Mucosa of descending colon (tissue), 3 donors: ENCODE results near the gene KRT31. TPM values are rescaled to one million over a fixed set of nuclear protein-coding genes. Genes with fewer than 3 reads are reported as not detected.

Source experiments
- ATAC-seq: fragments of 200-7000 bp; cut with Tn5 transposase; one replicate; pipeline ENCODE4 v1.9.1; 2020; ENCODE audit warnings: mild to moderate bottlenecking, moderate library complexity
- DNase-seq, 3 donors: peaks; one replicate each; pipeline ENCODE4 v3.0.0-alpha.2; 2020
- H3K36me3 ChIP-seq: fragments of 200-600 bp; one replicate; pipeline ENCODE4 v1.8.0; 2021; ENCODE audit warnings: low read depth, mild to moderate bottlenecking
- H3K4me1 ChIP-seq: fragments of 200-600 bp; one replicate; pipeline ENCODE4 v1.8.0; 2021; ENCODE audit warnings: low read depth, mild to moderate bottlenecking
- H3K4me3 ChIP-seq: fragments of 200-600 bp; one replicate; pipeline ENCODE4 v1.8.0; 2021; ENCODE audit warnings: mild to moderate bottlenecking
- H3K9me3 ChIP-seq: fragments of 200-600 bp; one replicate; pipeline ENCODE4 v1.8.0; 2021; ENCODE audit warnings: mild to moderate bottlenecking
- CTCF ChIP-seq: fragments of 200-600 bp; IDR thresholded peaks from one replicate; pipeline ENCODE4 v1.8.0; 2022; ENCODE audit warnings: antibody characterized with exemption, mild to moderate bottlenecking
- intact Hi-C, 2 donors: fragments of 100-400 bp; cut with DNase I in 1 of 2; cut with micrococcal nuclease in 1 of 2; formaldehyde crosslinking; loops; one replicate each; pipeline versions ENCODE4 v1.11.0 to v1.11.1; 2022; cut with DNase I, micrococcal nuclease
- long read RNA-seq, 2 donors: library from polyadenylated mRNA; unstranded; transcript quantifications; one replicate each; pipeline ENCODE4 v2.0.0, GENCODE V29; 2019 to 2021
- total RNA-seq, 3 donors: library from RNA; stranded (reverse); fragmentation: NEBNext Ultra II Directional in 2 of 3; extraction: Animal tissue kit (Norgen Biotek cat#: 25700) in 2 of 3; gene quantifications; one replicate each; pipeline versions ENCODE4 v1.2.1 to v1.2.4, GENCODE V29; 2021 to 2023
- donor health status: DM: no; HTN: no; CAD: no; lungs with moderate emphysema.
- donor health status: DM: no; HTN: no; CAD: no.
- donor health status: DM: no; HTN: yes; CAD: no.

KRT31 gene
- total RNA-seq: not detected
- long read RNA-seq, donor 1: 0 reads
- long read RNA-seq, donor 2: 0 reads

DNA sequence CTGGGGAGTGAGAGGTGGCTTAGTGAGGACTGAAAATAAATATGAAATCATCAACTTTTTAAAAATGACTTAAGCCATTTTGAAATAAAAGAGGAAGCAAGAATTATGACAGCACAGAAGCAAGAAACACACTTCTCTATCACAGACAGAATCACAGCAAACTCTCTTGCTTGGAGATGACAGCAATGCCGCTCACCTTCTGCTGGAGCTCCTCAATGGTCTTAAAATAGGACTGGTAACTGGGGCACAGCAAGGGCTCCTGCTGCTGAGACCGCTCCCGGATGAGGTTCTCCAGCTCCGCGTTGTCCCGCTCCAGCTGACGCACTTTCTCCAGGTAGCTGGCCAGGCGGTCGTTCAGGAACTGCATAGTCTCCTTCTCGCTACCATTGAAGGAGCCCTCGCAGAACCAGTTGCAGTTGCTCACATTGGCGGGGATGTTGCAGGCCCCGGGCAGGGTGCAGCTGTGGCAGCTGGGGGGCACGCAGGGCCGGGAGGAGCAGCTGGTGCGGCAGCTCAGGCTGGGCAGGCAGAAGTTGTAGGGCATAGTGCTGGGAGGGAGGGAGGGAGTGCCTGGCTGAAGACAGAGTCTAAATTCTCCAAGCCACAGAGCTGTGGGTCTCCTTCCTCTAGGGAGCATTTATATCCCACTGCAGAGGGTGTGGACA lies at the start of gene KRT31:
Gene KRT31 (minus strand): TSS at position 613 of the 665 bp plus-strand sequence. CDS start 69 bp downstream, at position 544.
- DNase-seq (no peak), ATAC-seq (no peak)
- Histone ChIP-seq H3K4me1 (no peaks in the 10 kb centered on the region), H3K9me3 (no peaks in the 10 kb centered on the region), H3K36me3 (no peaks in the 10 kb centered on the region), H3K4me3 (no peak within 1 kb of the TSS)
- TF ChIP-seq CTCF: no peak
- intact Hi-C loops: no loop called here

DNA sequence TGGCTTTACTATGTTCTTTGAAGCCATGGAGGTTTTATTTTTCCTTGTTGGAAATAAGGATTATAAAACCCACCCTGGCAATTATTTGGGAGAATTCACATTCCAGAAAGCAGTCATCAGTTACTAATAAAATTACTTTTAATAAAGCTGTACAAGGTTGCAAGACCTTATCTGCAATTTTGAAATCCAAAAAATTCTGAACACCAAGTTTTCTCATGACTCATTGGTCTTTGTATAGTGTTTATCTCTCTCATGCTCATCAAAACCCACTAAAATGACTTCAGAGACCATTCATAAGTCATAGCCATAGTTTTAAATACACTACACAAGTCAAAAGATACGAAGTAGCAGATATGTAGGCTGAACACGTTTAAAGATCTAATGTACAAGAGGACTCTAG lies 49.4 kb upstream of the KRT31 start:
- Histone ChIP-seq H3K4me1 (no peaks in the 10 kb centered on the region), H3K4me3 (no peak overlapping the region), H3K36me3 (no peaks in the 10 kb centered on the region), H3K9me3 (no peaks in the 10 kb centered on the region)
- TF ChIP-seq CTCF: no peak
- intact Hi-C loops: no loop called here
- DNase-seq: no peak
- no peak for ATAC-seq

- DNase-seq (no peak), ATAC-seq (no peak)
- intact Hi-C loops: no loop called here
- Histone ChIP-seq H3K9me3 (no peaks in the 10 kb centered on the region), H3K4me1 (no peaks in the 10 kb centered on the region), H3K4me3 (no peak overlapping the region), H3K36me3 (no peaks in the 10 kb centered on the region)
- no peak for TF ChIP-seq CTCF
These were observed 47.2 kb upstream of the KRT31 start for GRCh38 chr17:41444640-41445039.

DNA sequence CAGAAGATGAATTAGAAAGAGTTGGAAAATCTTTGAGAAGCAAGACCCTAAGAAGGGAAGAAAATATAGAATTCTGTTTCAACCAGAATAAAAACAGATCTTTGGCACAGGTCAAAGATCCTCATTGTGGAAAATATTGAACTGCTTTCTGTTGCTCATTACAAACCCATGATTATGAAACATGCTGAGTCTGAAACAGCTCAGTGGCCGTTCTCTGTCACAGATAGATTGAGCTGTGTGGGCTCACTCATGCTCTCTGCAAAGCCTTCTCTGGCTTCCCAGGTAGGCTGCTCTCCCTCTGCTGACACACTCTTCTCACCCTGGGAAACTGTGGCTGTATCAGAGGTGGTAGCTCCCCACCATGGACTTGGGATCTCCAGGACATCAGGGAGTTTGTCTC lies 46.8 kb upstream of the KRT31 start:
- no peak for TF ChIP-seq CTCF
- intact Hi-C loops: no loop called here
- no peaks in the 10 kb centered on the region for H3K9me3 ChIP-seq
- ATAC-seq: no peak
- no peaks in the 10 kb centered on the region for H3K36me3 ChIP-seq
- H3K4me3 ChIP-seq: no peak overlapping the region
- DNase-seq: no peak
- no peaks in the 10 kb centered on the region for H3K4me1 ChIP-seq

DNA sequence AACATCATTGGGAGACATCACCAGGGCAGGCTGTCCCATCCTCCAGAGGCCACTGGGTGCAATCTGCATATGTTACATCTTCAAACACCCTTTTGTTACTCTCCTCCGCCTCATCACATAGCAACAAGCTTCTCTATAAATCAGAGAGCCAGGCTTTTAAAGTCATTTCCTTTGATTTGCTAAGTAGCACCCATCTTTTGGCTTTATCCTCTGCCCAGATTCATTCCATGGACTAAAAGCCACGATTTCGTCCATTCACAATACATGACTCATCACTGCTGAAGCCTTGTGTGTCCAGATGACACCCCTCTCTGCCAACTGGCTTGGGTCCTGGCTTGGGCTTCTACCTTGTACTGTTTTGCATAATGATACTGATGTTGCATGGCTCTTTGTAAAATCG lies 45.3 kb upstream of the KRT31 start:
- Histone ChIP-seq H3K36me3 (no peaks in the 10 kb centered on the region), H3K9me3 (no peaks in the 10 kb centered on the region), H3K4me1 (no peaks in the 10 kb centered on the region), H3K4me3 (no peak overlapping the region)
- ATAC-seq (no peak), DNase-seq (no peak)
- intact Hi-C loops: no loop called here
- no peak for TF ChIP-seq CTCF
